ENCODE results near the gene CD300C.

The CD300C gene

GRCh38 chr17:74532115-74532514 is 13.8 kb downstream of the CD300C start:
- intact Hi-C loops (cut with micrococcal nuclease), result loop anchor here (1.0 to 2.0 kb wide), 4 partner anchors 11 to 77 kb away; partner anchors contain the start of gene CD300A
- no peaks in the 10 kb centered on the region for H3K27me3 Mint-ChIP-seq
- H3K27ac Mint-ChIP-seq, result peak overlapping the region; percentile 76
- H3K9me3 Mint-ChIP-seq, result no peaks in the 10 kb centered on the region
- H3K36me3 Mint-ChIP-seq (ENCODE audit: low read depth), result peaks cover 29% of the 10 kb centered on the region
- H3K4me1 Mint-ChIP-seq (ENCODE audit: low read depth), result peaks cover 73% of the 10 kb centered on the region
- H3K4me3 Mint-ChIP-seq, result peak overlapping the region; percentile 76

GRCh38 chr17:74531231-74531761 is 14.6 kb downstream of the CD300C start, which contains the start of gene CD300LB:
Gene CD300LB (minus strand): TSS chr17:74531475. CDS start chr17:74531350, 125 bp downstream.
- peak within 1 kb of the TSS; percentile 76 for H3K27ac Mint-ChIP-seq
- H3K4me1 Mint-ChIP-seq (ENCODE audit: low read depth), result peaks cover 74% of the 10 kb centered on the region
- H3K36me3 Mint-ChIP-seq (ENCODE audit: low read depth), result peaks cover 22% of the 10 kb centered on the region
- H3K4me3 Mint-ChIP-seq, result peak within 1 kb of the TSS; percentile 76
- intact Hi-C loops (cut with micrococcal nuclease), result no loop called here
- no peaks in the 10 kb centered on the region for H3K9me3 Mint-ChIP-seq
- H3K27me3 Mint-ChIP-seq, result no peaks in the 10 kb centered on the region

- Mint-ChIP-seq H3K27me3 (no peaks in the 10 kb centered on the region), H3K4me3 (peak overlapping the region; percentile 39), H3K27ac (peak overlapping the region; percentile 76), H3K9me3 (no peaks in the 10 kb centered on the region), H3K36me3 (ENCODE audit: low read depth) (peaks cover 22% of the 10 kb centered on the region), H3K4me1 (ENCODE audit: low read depth) (peaks cover 79% of the 10 kb centered on the region)
- intact Hi-C loops (cut with micrococcal nuclease), result no loop called here
These were observed 15.1 kb downstream of the CD300C start for GRCh38 chr17:74530831-74531150.

GRCh38 chr17:74529243-74529642 is 16.7 kb downstream of the CD300C start:
- H3K9me3 Mint-ChIP-seq, result no peaks in the 10 kb centered on the region
- H3K36me3 Mint-ChIP-seq (ENCODE audit: low read depth), result peaks cover 28% of the 10 kb centered on the region
- H3K4me1 Mint-ChIP-seq (ENCODE audit: low read depth), result peaks cover 88% of the 10 kb centered on the region
- intact Hi-C loops (cut with micrococcal nuclease), result no loop called here
- no peaks in the 10 kb centered on the region for H3K27me3 Mint-ChIP-seq
- H3K4me3 Mint-ChIP-seq, result no peak overlapping the region
- H3K27ac Mint-ChIP-seq, result peak overlapping the region; percentile 83

GRCh38 chr17:74528491-74529199 is 17.3 kb downstream of the CD300C start:
- Mint-ChIP-seq H3K4me1 (ENCODE audit: low read depth) (peaks cover 92% of the 10 kb centered on the region), H3K27me3 (no peaks in the 10 kb centered on the region), H3K9me3 (peaks cover under 1% of the 10 kb centered on the region), H3K27ac (peak overlapping the region; percentile 83), H3K4me3 (no peak overlapping the region), H3K36me3 (ENCODE audit: low read depth) (peaks cover 32% of the 10 kb centered on the region)
- intact Hi-C loops (cut with micrococcal nuclease), result no loop called here

- peaks cover 41% of the 10 kb centered on the region for H3K36me3 Mint-ChIP-seq (ENCODE audit: low read depth)
These were observed 18.2 kb downstream of the CD300C start for GRCh38 chr17:74527756-74528155.

GRCh38 chr17:74527081-74527480 is 18.8 kb downstream of the CD300C start:
- H3K27me3 Mint-ChIP-seq, result no peaks in the 10 kb centered on the region
- H3K36me3 Mint-ChIP-seq (ENCODE audit: low read depth), result peaks cover 48% of the 10 kb centered on the region
- H3K4me1 Mint-ChIP-seq (ENCODE audit: low read depth), result peaks cover 94% of the 10 kb centered on the region
- intact Hi-C loops (cut with micrococcal nuclease), result no loop called here
- H3K9me3 Mint-ChIP-seq, result peaks cover 10% of the 10 kb centered on the region
- H3K27ac Mint-ChIP-seq, result peak overlapping the region; percentile 83
- H3K4me3 Mint-ChIP-seq, result no peak overlapping the region

More at GRCh38 chr17:74527756-74528155, 18.2 kb downstream of the CD300C start:
- no peak overlapping the region for H3K4me3 Mint-ChIP-seq
- intact Hi-C loops (cut with micrococcal nuclease), result no loop called here
- peaks cover 92% of the 10 kb centered on the region for H3K4me1 Mint-ChIP-seq (ENCODE audit: low read depth)
- H3K27ac Mint-ChIP-seq, result peak overlapping the region; percentile 83
- H3K9me3 Mint-ChIP-seq, result peaks cover 9% of the 10 kb centered on the region
- no peaks in the 10 kb centered on the region for H3K27me3 Mint-ChIP-seq

GRCh38 chr17:74526681-74527080 is 19.2 kb downstream of the CD300C start:
- no peaks in the 10 kb centered on the region for H3K27me3 Mint-ChIP-seq
- no peak overlapping the region for H3K4me3 Mint-ChIP-seq
- H3K9me3 Mint-ChIP-seq, result peaks cover 10% of the 10 kb centered on the region
- peak overlapping the region; percentile 83 for H3K27ac Mint-ChIP-seq
- H3K4me1 Mint-ChIP-seq (ENCODE audit: low read depth), result peaks cover 94% of the 10 kb centered on the region
- intact Hi-C loops (cut with micrococcal nuclease), result no loop called here
- peaks cover 51% of the 10 kb centered on the region for H3K36me3 Mint-ChIP-seq (ENCODE audit: low read depth)

- intact Hi-C loops (cut with micrococcal nuclease), result no loop called here
- Mint-ChIP-seq H3K27me3 (no peaks in the 10 kb centered on the region), H3K36me3 (ENCODE audit: low read depth) (peaks cover 46% of the 10 kb centered on the region), H3K9me3 (peaks cover 10% of the 10 kb centered on the region), H3K4me1 (ENCODE audit: low read depth) (peaks cover 94% of the 10 kb centered on the region), H3K4me3 (no peak overlapping the region), H3K27ac (peak overlapping the region; percentile 83)
These were observed 20.1 kb downstream of the CD300C start for GRCh38 chr17:74525781-74526288.

GRCh38 chr17:74525465-74525725 is 20.5 kb downstream of the CD300C start:
- peak overlapping the region; percentile 83 for H3K27ac Mint-ChIP-seq
- intact Hi-C loops (cut with micrococcal nuclease), result no loop called here
- H3K36me3 Mint-ChIP-seq (ENCODE audit: low read depth), result peaks cover 46% of the 10 kb centered on the region
- peaks cover 94% of the 10 kb centered on the region for H3K4me1 Mint-ChIP-seq (ENCODE audit: low read depth)
- no peak overlapping the region for H3K4me3 Mint-ChIP-seq
- H3K27me3 Mint-ChIP-seq, result no peaks in the 10 kb centered on the region
- peaks cover 10% of the 10 kb centered on the region for H3K9me3 Mint-ChIP-seq

GRCh38 chr17:74524653-74525464 is 21.1 kb downstream of the CD300C start:
- intact Hi-C loops (cut with micrococcal nuclease), result no loop called here
- Mint-ChIP-seq H3K36me3 (ENCODE audit: low read depth) (peaks cover 46% of the 10 kb centered on the region), H3K4me1 (ENCODE audit: low read depth) (peaks cover 94% of the 10 kb centered on the region), H3K27me3 (no peaks in the 10 kb centered on the region), H3K4me3 (peak overlapping the region; percentile 14), H3K9me3 (peaks cover 10% of the 10 kb centered on the region), H3K27ac (peak overlapping the region; percentile 83)

GRCh38 chr17:74523308-74523707 is 22.6 kb downstream of the CD300C start:
- Mint-ChIP-seq H3K36me3 (ENCODE audit: low read depth) (peaks cover 46% of the 10 kb centered on the region), H3K4me3 (no peak overlapping the region), H3K27ac (peak overlapping the region; percentile 92), H3K9me3 (peaks cover 17% of the 10 kb centered on the region), H3K4me1 (ENCODE audit: low read depth) (peaks cover 89% of the 10 kb centered on the region), H3K27me3 (no peaks in the 10 kb centered on the region)
- intact Hi-C loops (cut with micrococcal nuclease), result no loop called here

GRCh38 chr17:74522381-74523105 is 23.4 kb downstream of the CD300C start:
- peak overlapping the region; percentile 92 for H3K27ac Mint-ChIP-seq
- no peaks in the 10 kb centered on the region for H3K27me3 Mint-ChIP-seq
- intact Hi-C loops (cut with micrococcal nuclease), result no loop called here
- H3K9me3 Mint-ChIP-seq, result peaks cover 18% of the 10 kb centered on the region
- peak overlapping the region; percentile 81 for H3K4me3 Mint-ChIP-seq
- peaks cover 84% of the 10 kb centered on the region for H3K4me1 Mint-ChIP-seq (ENCODE audit: low read depth)
- H3K36me3 Mint-ChIP-seq (ENCODE audit: low read depth), result peaks cover 46% of the 10 kb centered on the region
